Right lobe of liver (tissue), 6 donors: ENCODE results near the gene GP1BB. TPM values are rescaled to one million over a fixed set of nuclear protein-coding genes. Genes with fewer than 3 reads are reported as not detected.

ENCODE experiments used
- ATAC-seq, 4 donors: fragments of 200-7000 bp; cut with Tn5 transposase; one replicate each; pipeline ENCODE4 v1.9.1; 2020; ENCODE audit warnings: mild to moderate bottlenecking in 4 of 4, moderate library complexity in 4 of 4
- DNase-seq, 3 donors: peaks; one replicate each; pipeline ENCODE4 v3.0.0-alpha.2; 2020
- H3K27ac ChIP-seq, 3 donors: fragments of 200-600 bp; one replicate each; pipeline ENCODE4 v1.8.0; 2022
- H3K27me3 ChIP-seq, 2 donors: fragments of 200-600 bp; one replicate each; pipeline ENCODE4 v1.8.0; 2022
- H3K36me3 ChIP-seq, 4 donors: fragments of 200-600 bp; sonication (generic) in 1 of 4; one replicate each; pipeline versions ENCODE4 v1.5.1 to v1.8.0; 2017 to 2022; ENCODE audit warnings: control low read depth in 1 of 4
- H3K4me1 ChIP-seq, 4 donors: fragments of 200-600 bp; sonication (generic) in 1 of 4; one replicate each; pipeline versions ENCODE4 v1.5.1 to v1.8.0; 2017 to 2022; ENCODE audit warnings: control low read depth in 1 of 4
- H3K4me3 ChIP-seq, 3 donors: fragments of 200-600 bp; one replicate each; pipeline ENCODE4 v1.8.0; 2022
- H3K9me3 ChIP-seq, 4 donors: fragments of 200-600 bp; sonication (generic) in 1 of 4; one replicate each; pipeline versions ENCODE4 v1.5.1 to v1.8.0; 2017 to 2022; ENCODE audit warnings: control low read depth in 1 of 4
- CTCF ChIP-seq, 4 donors: fragments of 200-600 bp in 3 of 4; fragments of 450-650 bp in 1 of 4; IDR thresholded peaks; one replicate each; pipeline versions ENCODE4 v1.5.1 to v1.8.0; 2016 to 2022; ENCODE audit warnings: antibody characterized with exemption in 4 of 4, mild to moderate bottlenecking in 2 of 4
- POLR2A ChIP-seq: fragments of 450-650 bp; IDR thresholded peaks from one replicate; pipeline ENCODE4 v1.6.1; 2017; ENCODE audit warnings: antibody characterized with exemption, mild to moderate bottlenecking
- WGBS: methylation state at CpG from one replicate; pipeline ENCODE4 v1.1.6; 2018; ENCODE audit warnings: low coverage, low lambda C conversion rate; ENCODE audit not compliant: insufficient coverage; ENCODE audit errors: missing lambda C conversion rate; 5-methylcytosine and 5-hydroxymethylcytosine counted together
- intact Hi-C, 2 donors: fragments of 100-400 bp; cut with DNase I; formaldehyde crosslinking; loops; one replicate each; pipeline versions ENCODE4 v1.11.2 to v1.14.1; 2022
- total RNA-seq, 6 experiments: library from RNA; depleted of rRNA in 2 of 6; stranded (reverse); fragments of >200 nt in 2 of 6; fragmentation: NEBNext Ultra II Directional in 3 of 6; extraction: Animal tissue kit (Norgen Biotek cat#: 25700) in 3 of 6; gene quantifications; one replicate each; pipeline versions ENCODE4 v1.1.0 to v1.2.4, GENCODE V29; 2016 to 2023
- donor health status: DM: no; HTN: yes; CAD: no.
- donor health status: DM: no; HTN: no; CAD: no.
- donor health status: DM: no; HTN: no; CAD: no.
- donor health status: DM: no; HTN: yes; CAD: no.
- donor health status: DM: no; HTN: yes; CAD: no.

GP1BB gene
- total RNA-seq, 6 experiments from 2014 or later, result 0.15 to 1.3 (median 0.62) TPM; not detected in 1

GRCh38 chr22:19688301-19689290 is 34.7 kb upstream of the GP1BB start:
- no peak for DNase-seq

GRCh38 chr22:19689408-19689807 is 33.9 kb upstream of the GP1BB start:
- DNase-seq (no peak), ATAC-seq (peak in 1 of 4 donors; percentile 13)
- H3K36me3 ChIP-seq, result no peaks in the 10 kb centered on the region

More at GRCh38 chr22:19688301-19689290, 34.7 kb upstream of the GP1BB start:
- intact Hi-C loops, result no loop called here
- H3K27ac ChIP-seq, result no peak overlapping the region
- 54% methylated on average over 13 of the region's 21 CpGs for WGBS
- no peak for TF ChIP-seq POLR2A
- no peak for TF ChIP-seq CTCF (IDR thresholded peaks at IDR 0.05)
- ATAC-seq, result peak in 2 of 4 donors; percentile 12 to 35
- H3K36me3 ChIP-seq, result no peaks in the 10 kb centered on the region
- H3K4me1 ChIP-seq, result no peaks in the 10 kb centered on the region
- no peaks in the 10 kb centered on the region for H3K27me3 ChIP-seq
- no peak overlapping the region for H3K4me3 ChIP-seq
- H3K9me3 ChIP-seq, result no peaks in the 10 kb centered on the region

GRCh38 chr22:19691007-19691720 is 32.2 kb upstream of the GP1BB start:
- DNase-seq, result no peak
- Histone ChIP-seq H3K27ac (no peak overlapping the region), H3K27me3 (no peaks in the 10 kb centered on the region), H3K36me3 (no peaks in the 10 kb centered on the region), H3K4me1 (no peaks in the 10 kb centered on the region), H3K4me3 (no peak overlapping the region), H3K9me3 (no peaks in the 10 kb centered on the region)
- WGBS, result 46% methylated on average over 9 of the region's 9 CpGs
- TF ChIP-seq CTCF (IDR thresholded peaks at IDR 0.05) (no peak), POLR2A (no peak)
- ATAC-seq, result no peak
- intact Hi-C loops, result no loop called here

More at GRCh38 chr22:19689408-19689807, 33.9 kb upstream of the GP1BB start:
- Histone ChIP-seq H3K9me3 (no peaks in the 10 kb centered on the region), H3K27ac (no peak overlapping the region), H3K27me3 (no peaks in the 10 kb centered on the region), H3K4me1 (no peaks in the 10 kb centered on the region), H3K4me3 (no peak overlapping the region)
- no peak for TF ChIP-seq CTCF (IDR thresholded peaks at IDR 0.05)
- no CpG with 5 or more reads among the region's 15 CpGs for WGBS
- intact Hi-C loops, result no loop called here

- peak in 1 of 4 donors; percentile 37 for ATAC-seq
- 42% methylated on average over 18 of the region's 19 CpGs for WGBS
- no peak overlapping the region for H3K27ac ChIP-seq
These were observed 31.5 kb upstream of the GP1BB start for GRCh38 chr22:19691721-19692341.

More at GRCh38 chr22:19691721-19692341, 31.5 kb upstream of the GP1BB start:
- H3K4me3 ChIP-seq, result no peak overlapping the region
- H3K27me3 ChIP-seq, result no peaks in the 10 kb centered on the region
- intact Hi-C loops, result no loop called here
- TF ChIP-seq CTCF (IDR thresholded peaks at IDR 0.05) (no peak), POLR2A (no peak)
- H3K9me3 ChIP-seq, result no peaks in the 10 kb centered on the region
- DNase-seq, result no peak
- H3K4me1 ChIP-seq, result no peaks in the 10 kb centered on the region
- no peaks in the 10 kb centered on the region for H3K36me3 ChIP-seq
